Measurements from ENCODE around the gene DMD. TPM values are rescaled to one million over a fixed set of nuclear protein-coding genes. Genes with fewer than 3 reads are reported as not detected.
A peak's percentile ranks its signal among the peaks of the same experiment; 100 is the strongest.

The DMD gene
- total RNA-seq, 6 experiments from 2014 or later: 4.9 to 6.0 (median 5.5) TPM

GRCh38 chrX:31166416-31166815 is 2044.9 kb downstream of the DMD start:
- TF ChIP-seq, protein P1, sequence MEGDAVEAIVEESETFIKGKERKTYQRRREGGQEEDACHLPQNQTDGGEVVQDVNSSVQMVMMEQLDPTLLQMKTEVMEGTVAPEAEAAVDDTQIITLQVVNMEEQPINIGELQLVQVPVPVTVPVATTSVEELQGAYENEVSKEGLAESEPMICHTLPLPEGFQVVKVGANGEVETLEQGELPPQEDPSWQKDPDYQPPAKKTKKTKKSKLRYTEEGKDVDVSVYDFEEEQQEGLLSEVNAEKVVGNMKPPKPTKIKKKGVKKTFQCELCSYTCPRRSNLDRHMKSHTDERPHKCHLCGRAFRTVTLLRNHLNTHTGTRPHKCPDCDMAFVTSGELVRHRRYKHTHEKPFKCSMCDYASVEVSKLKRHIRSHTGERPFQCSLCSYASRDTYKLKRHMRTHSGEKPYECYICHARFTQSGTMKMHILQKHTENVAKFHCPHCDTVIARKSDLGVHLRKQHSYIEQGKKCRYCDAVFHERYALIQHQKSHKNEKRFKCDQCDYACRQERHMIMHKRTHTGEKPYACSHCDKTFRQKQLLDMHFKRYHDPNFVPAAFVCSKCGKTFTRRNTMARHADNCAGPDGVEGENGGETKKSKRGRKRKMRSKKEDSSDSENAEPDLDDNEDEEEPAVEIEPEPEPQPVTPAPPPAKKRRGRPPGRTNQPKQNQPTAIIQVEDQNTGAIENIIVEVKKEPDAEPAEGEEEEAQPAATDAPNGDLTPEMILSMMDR (IDR thresholded peaks at IDR 0.05): no peak
- H3K4me3 Mint-ChIP-seq: no peak overlapping the region
- peaks cover 14% of the 10 kb centered on the region for H3K4me1 Mint-ChIP-seq (ENCODE audit: low read depth)
- H3K27me3 Mint-ChIP-seq (ENCODE audit: insufficient read depth): no peaks in the 10 kb centered on the region; the same call in 1 of the 2 replicates
- no peak for DNase-seq
- H3K27ac Mint-ChIP-seq: no peak overlapping the region
- no peaks in the 10 kb centered on the region for H3K9me3 Mint-ChIP-seq
- peaks cover 15% of the 10 kb centered on the region; the same call in 1 of the 2 replicates for H3K36me3 Mint-ChIP-seq (ENCODE audit: low read depth)

DNA sequence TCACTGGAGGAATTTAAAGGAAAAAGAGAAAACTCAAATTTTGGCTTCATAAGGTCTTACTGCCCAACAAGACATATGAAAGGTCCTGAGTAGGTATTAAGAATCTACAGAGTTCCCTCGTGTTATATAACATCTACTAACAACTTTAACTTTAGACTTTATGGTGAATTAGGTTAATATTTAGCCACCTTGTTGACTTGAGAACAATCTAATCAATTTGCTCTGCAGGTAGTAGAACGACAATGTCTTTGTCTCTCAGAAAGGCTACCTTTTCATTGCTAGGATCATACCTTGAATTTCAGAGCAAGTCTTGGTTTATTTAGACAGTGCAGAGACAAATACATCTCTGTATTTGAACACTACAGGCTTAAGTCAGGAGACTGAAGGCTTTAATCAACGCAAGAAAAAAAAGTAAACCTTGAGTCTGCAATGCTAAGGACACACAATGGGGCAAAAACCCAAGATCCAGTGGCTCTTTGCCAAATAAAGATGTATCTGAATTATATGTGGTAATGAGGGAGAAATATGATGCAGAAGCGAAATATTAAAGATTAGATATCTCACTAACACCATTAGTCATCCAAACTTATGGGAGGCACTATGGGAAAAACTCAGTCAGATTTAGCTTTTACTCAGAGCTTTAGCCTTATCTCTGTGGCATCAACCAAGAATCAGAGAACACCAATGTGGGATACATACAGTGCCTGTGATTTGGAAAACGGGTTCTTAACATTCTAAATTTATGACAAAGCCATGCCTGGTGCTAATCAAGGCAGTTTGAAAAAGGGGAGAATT is 2045.9 kb downstream of the DMD start:
- H3K36me3 Mint-ChIP-seq (ENCODE audit: low read depth): peaks cover 15% of the 10 kb centered on the region; the same call in 1 of the 2 replicates
- H3K4me1 Mint-ChIP-seq (ENCODE audit: low read depth): peaks cover 14% of the 10 kb centered on the region
- TF ChIP-seq, protein P1 (IDR thresholded peaks at IDR 0.05): no peak
- H3K27ac Mint-ChIP-seq: peak overlapping the region; percentile 40; the same call in 1 of the 2 replicates
- no peaks in the 10 kb centered on the region for H3K9me3 Mint-ChIP-seq
- H3K4me3 Mint-ChIP-seq: no peak overlapping the region
- H3K27me3 Mint-ChIP-seq (ENCODE audit: insufficient read depth): no peaks in the 10 kb centered on the region; the same call in 1 of the 2 replicates
- DNase-seq: peak; percentile 48

DNA sequence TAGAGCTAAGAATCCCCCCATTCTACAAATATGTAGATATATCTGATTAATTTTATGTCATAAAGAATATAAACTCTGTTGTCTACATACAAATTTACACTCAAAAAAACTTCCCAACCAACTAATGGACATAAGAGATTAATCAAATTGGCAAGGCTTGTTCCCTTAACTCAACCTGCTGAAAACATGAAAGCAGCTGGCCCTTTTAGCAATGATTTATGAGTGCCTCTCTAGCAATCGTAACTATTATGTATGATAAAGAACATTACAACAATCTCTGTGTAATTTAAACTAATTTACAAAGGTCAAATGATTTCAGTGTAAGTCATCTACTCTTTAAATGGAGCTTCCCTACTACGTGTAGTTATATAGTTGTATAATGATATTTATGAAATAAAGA is 2056.4 kb downstream of the DMD start:
- no peaks in the 10 kb centered on the region for H3K4me1 Mint-ChIP-seq (ENCODE audit: low read depth)
- no peaks in the 10 kb centered on the region for H3K9me3 Mint-ChIP-seq
- no peaks in the 10 kb centered on the region for H3K36me3 Mint-ChIP-seq (ENCODE audit: low read depth)
- no peaks in the 10 kb centered on the region for H3K27me3 Mint-ChIP-seq (ENCODE audit: insufficient read depth)
- no peak overlapping the region for H3K4me3 Mint-ChIP-seq
- TF ChIP-seq, protein P1 (IDR thresholded peaks at IDR 0.05): no peak
- no peak overlapping the region for H3K27ac Mint-ChIP-seq
- no peak for DNase-seq

DNA sequence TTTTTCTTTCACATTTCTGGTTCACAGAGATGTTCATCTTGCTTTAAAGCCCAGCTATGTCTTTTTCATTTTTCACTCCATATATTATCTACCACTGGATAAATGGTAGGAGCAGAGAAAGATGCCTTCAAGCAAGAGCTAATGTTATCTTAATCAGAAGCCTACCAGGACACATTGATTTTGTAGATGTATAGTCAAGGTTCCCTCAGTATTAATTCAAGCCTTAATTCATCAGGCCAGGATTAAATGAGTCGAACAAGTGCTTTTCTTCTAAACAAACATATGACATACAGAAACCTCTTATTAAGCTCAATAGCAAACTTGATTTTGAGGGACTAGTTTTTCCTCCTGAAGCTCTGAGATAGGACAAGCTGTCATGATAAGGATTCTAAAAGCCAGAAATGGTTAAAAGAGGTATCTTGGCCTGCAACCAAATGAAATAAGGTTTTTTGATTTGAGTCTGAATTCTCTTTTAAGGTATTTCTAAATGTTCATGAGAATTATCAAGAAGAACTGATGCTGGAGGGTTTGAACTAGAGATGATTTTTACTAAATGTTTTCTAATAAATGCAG is 2057.8 kb downstream of the DMD start:
- H3K9me3 Mint-ChIP-seq: no peaks in the 10 kb centered on the region
- H3K27ac Mint-ChIP-seq: no peak overlapping the region
- TF ChIP-seq, protein P1 (IDR thresholded peaks at IDR 0.05): no peak
- no peaks in the 10 kb centered on the region for H3K4me1 Mint-ChIP-seq (ENCODE audit: low read depth)
- no peak for DNase-seq
- no peak overlapping the region for H3K4me3 Mint-ChIP-seq
- no peaks in the 10 kb centered on the region for H3K36me3 Mint-ChIP-seq (ENCODE audit: low read depth)
- no peaks in the 10 kb centered on the region for H3K27me3 Mint-ChIP-seq (ENCODE audit: insufficient read depth)

DNA sequence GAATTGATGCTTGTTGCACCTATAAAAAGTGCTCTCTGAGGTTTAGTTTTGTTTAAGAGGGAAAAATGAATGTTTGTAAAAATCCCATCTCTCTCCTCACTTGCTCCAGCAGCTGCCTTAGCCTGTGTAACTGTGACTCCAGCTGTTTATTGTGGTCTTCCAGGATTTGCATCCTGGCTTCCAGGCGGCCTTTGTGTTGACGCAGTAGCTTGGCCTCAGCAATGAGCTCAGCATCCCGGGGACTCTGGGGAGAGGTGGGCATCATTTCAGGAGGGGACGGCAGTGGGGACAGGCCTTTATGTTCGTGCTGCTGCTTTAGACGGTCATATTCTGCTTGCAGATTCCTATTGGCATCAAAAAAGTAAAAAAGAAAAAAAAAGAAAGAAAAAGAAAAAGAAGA is 2064.2 kb downstream of the DMD start:
- Mint-ChIP-seq H3K36me3 (ENCODE audit: low read depth) (peaks cover 10% of the 10 kb centered on the region; the same call in 1 of the 2 replicates), H3K4me1 (ENCODE audit: low read depth) (no peaks in the 10 kb centered on the region), H3K9me3 (no peaks in the 10 kb centered on the region), H3K27me3 (ENCODE audit: insufficient read depth) (no peaks in the 10 kb centered on the region; the same call in 1 of the 2 replicates), H3K27ac (no peak overlapping the region), H3K4me3 (no peak overlapping the region)
- TF ChIP-seq, protein P1 (IDR thresholded peaks at IDR 0.05): no peak
- DNase-seq: no peak

Data from HFFc6 (cell line).